GM19023 (cell line): ENCODE data around the gene LAMA3.

Source experiments
- ATAC-seq: cut with Tn5 transposase; IDR thresholded peaks from one replicate; pipeline ENCODE4 v1.9.1; 2021; ENCODE audit warnings: mild to moderate bottlenecking, moderate library complexity; ENCODE audit not compliant: unreplicated experiment

Gene LAMA3

DNA sequence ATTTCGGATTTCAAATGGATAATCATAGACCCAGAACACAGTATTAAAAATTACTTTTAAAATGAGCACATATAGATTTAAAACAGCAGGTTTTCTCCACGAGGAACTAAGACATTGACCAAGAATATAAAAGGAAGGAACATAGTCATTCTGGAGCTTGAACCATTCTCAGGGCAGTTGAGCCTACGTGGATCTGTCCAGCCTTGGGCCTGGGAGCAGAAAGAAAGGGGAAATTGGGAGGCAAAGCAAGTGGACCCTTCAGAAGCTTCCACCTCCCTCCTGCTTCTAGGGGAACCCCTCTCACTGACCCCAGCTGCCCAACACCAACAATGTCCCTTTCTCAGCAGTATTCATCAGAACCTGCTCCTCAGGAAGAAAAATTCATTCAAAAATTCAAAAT is 293.9 kb downstream of the LAMA3 start:
- ATAC-seq, result no peak

DNA sequence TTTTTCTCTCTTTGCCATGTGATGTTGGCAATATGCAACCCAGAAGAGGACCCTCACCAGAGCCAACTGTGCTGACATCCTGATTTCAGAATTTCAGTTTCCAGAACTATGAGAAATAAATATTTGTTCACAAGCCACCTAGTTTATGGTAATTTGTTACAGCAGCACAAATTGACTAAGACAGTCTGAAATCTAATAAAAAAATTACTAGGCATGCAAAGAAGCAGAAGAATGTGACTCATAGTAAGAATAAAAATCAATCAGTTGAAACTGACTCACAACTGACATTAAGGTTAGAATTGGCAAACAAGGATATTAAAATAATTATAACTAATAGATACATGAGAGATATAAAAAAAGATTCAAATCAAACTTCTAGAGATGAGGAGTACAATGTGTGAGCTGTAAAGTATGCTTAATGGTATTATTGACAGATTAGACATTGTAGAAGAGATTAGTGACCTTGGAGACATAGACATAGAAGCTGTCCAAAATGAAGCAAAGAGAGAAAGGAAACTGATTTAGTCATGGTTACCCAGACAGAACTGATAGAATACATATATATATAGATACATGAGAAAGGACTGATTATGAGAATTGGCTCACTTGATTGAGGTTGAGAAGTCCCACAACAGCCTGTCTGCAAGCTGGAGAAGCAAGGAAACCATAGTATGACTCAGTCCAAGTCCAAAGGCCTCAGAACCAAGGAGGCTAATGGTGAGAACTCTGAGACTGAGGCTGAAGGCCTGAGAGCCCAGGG is 297.5 kb downstream of the LAMA3 start:
- no peak for ATAC-seq

- ATAC-seq, result no peak
Measured at GRCh38 chr18:23990474-23991410, 301.5 kb downstream of the LAMA3 start.

DNA sequence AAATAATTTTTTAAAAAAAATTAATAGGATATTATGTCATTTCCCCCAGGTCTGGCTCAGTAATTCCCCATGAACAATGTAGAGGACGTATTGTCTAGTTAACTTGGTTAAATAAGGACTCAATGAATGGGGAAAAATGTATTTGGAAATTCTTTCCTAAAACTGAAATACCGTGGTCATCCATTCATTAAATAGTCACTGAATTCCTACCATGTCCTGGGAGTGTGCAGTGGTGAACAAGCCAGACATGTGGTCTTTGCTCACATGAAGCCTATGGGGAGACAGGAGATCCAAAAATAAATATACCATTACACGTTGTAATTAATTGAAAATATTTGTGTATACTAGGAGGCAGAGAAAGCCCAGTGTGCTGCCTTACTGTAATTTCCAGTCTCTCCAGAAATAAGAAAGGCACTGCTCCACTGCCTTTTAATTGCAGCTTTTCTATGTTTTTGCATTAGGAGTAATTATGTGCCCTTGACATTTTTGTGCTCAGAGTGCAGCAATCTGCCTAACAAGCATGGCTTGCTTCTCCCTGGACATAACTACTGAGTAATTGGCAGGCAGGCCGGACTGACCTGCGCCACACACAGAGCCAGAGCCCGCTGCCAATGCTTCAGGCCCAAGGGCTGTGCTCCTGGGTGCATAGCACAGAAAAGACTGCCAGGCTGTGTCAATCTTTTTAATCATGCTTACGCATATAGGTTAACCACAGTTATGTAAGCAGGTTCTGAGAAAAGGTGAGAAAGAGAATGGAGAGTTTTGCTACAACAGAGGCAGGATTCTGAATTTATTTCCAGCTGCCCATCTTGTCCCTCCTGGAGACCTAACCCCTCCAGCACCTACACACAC is 303.1 kb downstream of the LAMA3 start:
- no peak for ATAC-seq

GRCh38 chr18:23992941-23993280 is 303.7 kb downstream of the LAMA3 start:
- no peak for ATAC-seq

DNA sequence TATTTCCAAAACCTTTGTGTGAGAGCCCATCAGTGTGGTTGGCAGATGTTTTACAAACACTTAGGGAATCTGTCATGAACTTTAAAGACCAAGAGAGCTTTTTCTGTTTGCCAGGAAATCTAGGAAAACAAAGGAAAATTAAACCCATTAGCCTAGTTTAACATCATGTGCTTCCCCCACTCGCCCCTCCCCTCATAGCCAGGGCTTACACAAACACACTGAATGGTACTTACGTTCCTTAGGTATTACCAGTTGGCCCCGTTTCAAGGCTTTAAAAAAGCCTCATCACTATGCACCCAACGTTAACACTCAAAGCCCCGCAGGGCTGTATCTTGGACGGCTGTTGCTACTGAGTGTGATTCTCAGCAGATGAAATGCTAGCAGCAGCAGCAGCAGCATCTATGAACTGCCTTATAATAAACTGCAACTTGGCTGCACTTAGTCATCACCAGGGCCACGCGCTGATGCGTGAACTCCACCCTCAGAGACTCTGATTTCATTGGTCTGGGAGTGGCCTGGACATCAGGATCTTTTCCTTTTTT is 305.2 kb downstream of the LAMA3 start:
- no peak for ATAC-seq

GRCh38 chr18:23995180-23995579 is 305.9 kb downstream of the LAMA3 start:
- ATAC-seq, result no peak

DNA sequence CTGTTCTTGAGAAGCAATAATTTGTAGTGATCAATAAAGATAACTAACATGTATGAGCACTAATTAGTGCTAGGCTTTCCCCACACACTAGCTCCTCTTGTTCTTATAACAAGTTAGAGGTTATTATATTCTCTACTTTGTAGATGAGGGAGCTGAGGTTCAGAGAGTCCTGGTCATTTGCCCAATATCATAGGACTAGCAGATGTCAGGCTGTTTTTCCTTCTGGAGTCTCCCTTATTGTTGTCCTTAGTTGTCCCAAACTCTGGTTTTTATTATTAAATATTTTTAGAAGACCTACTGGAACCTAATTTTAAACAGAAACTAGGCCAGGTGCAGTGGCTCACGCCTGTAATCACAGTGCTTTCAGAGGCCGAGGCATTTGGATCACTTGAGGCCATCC is 308.8 kb downstream of the LAMA3 start:
- no peak for ATAC-seq

GRCh38 chr18:23998820-23999219 is 309.6 kb downstream of the LAMA3 start:
- ATAC-seq, result no peak

- no peak for ATAC-seq
Measured at GRCh38 chr18:24000613-24001490, 311.6 kb downstream of the LAMA3 start.

- no peak for ATAC-seq
Measured at GRCh38 chr18:24002479-24002878, 313.2 kb downstream of the LAMA3 start.

DNA sequence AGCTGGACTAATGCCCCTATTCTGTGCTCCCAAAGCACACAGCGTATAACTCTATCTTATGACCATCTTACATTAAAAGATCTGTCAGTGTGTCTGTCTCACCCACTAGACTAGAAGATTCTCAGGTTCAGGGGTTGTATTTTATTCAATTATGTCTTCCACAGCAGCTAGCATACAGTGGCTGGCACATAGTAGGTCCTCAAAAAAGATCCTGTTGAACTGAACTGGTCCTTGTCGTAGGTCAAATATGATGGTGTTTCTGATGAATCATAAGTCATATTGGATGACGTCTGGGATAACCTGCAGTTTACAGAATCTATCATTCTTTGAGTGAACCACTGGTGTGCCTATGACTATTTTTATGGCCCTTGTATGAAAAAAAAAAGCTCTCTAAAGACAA is 314.0 kb downstream of the LAMA3 start:
- ATAC-seq, result no peak

DNA sequence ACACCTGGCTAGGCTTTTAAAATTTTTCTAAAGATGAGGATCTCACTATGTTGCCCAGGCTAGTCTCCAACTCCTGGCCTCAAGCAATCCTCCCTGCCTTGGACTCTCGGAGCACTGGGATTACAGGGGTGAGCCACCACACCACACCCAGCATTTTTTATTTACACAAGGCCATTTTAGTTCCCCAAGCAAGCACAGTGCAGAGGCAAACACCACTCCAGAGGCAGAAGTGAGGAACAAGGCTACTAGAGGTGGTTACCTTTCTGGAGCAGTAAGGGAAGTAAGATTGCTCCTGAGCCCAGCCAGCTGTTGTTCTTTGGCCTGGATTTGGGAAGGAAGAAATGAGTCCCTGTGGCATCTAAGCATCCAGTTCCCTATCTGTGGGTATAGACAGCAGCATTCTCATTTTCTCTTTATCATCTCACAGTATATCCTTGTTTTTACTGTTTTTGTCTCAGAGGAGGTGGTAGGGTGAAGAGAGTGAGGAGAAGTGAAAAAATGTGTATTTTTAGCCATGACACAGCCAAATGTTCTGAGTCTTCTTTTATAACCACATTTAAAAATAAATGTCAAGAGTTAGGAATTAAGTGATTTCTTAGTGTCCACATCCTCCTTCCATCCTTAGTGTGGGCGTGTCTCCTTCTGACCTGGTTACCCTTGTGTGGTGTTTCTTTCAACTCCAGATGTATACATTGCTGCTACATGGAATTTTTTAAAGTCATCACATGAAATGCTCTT is 314.8 kb downstream of the LAMA3 start:
- ATAC-seq, result no peak
